Osteocyte (in vitro differentiated cells): ENCODE data around the gene IRF7. TPM values are rescaled to one million over a fixed set of nuclear protein-coding genes. Genes with fewer than 3 reads are reported as not detected.

ENCODE experiments used
- DNase-seq: peaks from one replicate; pipeline ENCODE4 v3.0.0; 2021; ENCODE audit warnings: mixed read lengths; ENCODE audit not compliant: unreplicated experiment; ENCODE audit errors: extremely low spot score
- H3K27ac Mint-ChIP-seq: one replicate; pipeline ENCODE4 v1.8.0; 2021; ENCODE audit warnings: mild to moderate bottlenecking, mixed read lengths; ENCODE audit not compliant: unreplicated experiment
- H3K27me3 Mint-ChIP-seq: one replicate; pipeline ENCODE4 v1.8.0; 2021; ENCODE audit warnings: mixed read lengths; ENCODE audit not compliant: unreplicated experiment
- H3K36me3 Mint-ChIP-seq: one replicate; pipeline ENCODE4 v1.8.0; 2021; ENCODE audit warnings: mixed read lengths; ENCODE audit not compliant: unreplicated experiment
- H3K4me1 Mint-ChIP-seq: one replicate; pipeline ENCODE4 v1.8.0; 2021; ENCODE audit warnings: mixed read lengths; ENCODE audit not compliant: unreplicated experiment
- H3K4me3 Mint-ChIP-seq: one replicate; pipeline ENCODE4 v1.8.0; 2021; ENCODE audit warnings: mild to moderate bottlenecking, moderate library complexity, mixed read lengths; ENCODE audit not compliant: unreplicated experiment
- H3K9me3 Mint-ChIP-seq: one replicate; pipeline ENCODE4 v1.8.0; 2021; ENCODE audit warnings: mixed read lengths; ENCODE audit not compliant: unreplicated experiment
- CTCF ChIP-seq: fragments of 200-600 bp; sonication (generic); IDR thresholded peaks from 2 replicates; pipeline ENCODE4 v1.5.0; 2021; ENCODE audit warnings: antibody characterized with exemption, mild to moderate bottlenecking, moderate library complexity
- total RNA-seq: library from RNA; stranded (reverse); gene quantifications from 2 replicates; pipeline ENCODE4 v1.2.1, GENCODE V29; 2021

Gene IRF7
- total RNA-seq, 1 donor from 2014 or later, result 15.4 TPM

GRCh38 chr11:624705-625635 lies 9.2 kb upstream of the IRF7 start, which contains the start of gene CDHR5:
TSS of gene CDHR5 (minus strand) at chr11:624955. CDS start at chr11:624902, 53 bp downstream.
- no peak within 1 kb of the TSS for H3K27ac Mint-ChIP-seq
- DNase-seq, result no peak
- H3K36me3 Mint-ChIP-seq, result no peaks in the 10 kb centered on the region
- H3K4me3 Mint-ChIP-seq, result no peak within 1 kb of the TSS
- TF ChIP-seq CTCF, result no peak
- no peaks in the 10 kb centered on the region for H3K27me3 Mint-ChIP-seq
- no peaks in the 10 kb centered on the region for H3K9me3 Mint-ChIP-seq
- H3K4me1 Mint-ChIP-seq, result peaks cover 20% of the 10 kb centered on the region

DNA sequence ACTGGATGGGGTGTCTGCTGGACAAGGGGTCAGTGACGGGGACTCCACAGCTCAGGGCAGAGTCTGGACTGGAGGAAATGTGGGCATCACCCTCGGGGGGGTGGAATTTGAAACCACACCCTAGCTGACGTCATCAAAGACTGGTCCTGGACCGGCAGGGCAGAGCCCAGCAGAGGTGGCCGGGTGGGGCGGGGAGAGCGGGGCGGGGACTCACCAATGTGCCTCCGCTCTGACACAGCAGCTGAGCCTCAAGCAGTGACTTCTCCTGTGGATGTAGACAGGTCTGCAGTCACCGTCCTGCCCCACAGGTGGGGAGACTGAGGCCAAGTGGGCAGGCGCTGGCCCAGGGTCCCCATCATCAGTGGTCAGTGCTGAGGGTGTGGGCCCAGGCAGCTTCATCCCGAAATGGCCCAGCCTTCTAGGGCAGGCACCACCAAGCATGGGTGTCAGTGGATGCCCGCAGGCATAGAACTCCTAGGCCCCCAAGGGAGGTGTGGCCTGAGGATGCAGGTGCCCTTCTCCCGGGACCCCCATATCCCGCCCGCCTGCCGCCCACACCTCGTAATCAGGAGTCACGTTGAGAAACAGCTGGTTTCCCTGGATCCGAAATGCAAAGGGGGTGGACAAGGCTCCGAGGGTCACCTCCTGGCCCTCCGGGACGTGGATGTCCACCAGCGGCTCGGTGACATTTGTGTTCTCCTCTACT lies 8.4 kb upstream of the IRF7 start:
- no peak overlapping the region for H3K27ac Mint-ChIP-seq
- no peak for DNase-seq
- H3K4me3 Mint-ChIP-seq, result no peak overlapping the region
- H3K9me3 Mint-ChIP-seq, result no peaks in the 10 kb centered on the region
- no peaks in the 10 kb centered on the region for H3K36me3 Mint-ChIP-seq
- peaks cover 15% of the 10 kb centered on the region for H3K4me1 Mint-ChIP-seq
- no peaks in the 10 kb centered on the region for H3K27me3 Mint-ChIP-seq
- TF ChIP-seq CTCF, result no peak

- DNase-seq, result no peak
- no peaks in the 10 kb centered on the region for H3K27me3 Mint-ChIP-seq
- H3K4me1 Mint-ChIP-seq, result peaks cover 8% of the 10 kb centered on the region
- H3K27ac Mint-ChIP-seq, result peak overlapping the region; percentile 27
- H3K36me3 Mint-ChIP-seq, result no peaks in the 10 kb centered on the region
- TF ChIP-seq CTCF, result no peak
- no peak overlapping the region for H3K4me3 Mint-ChIP-seq
- H3K9me3 Mint-ChIP-seq, result no peaks in the 10 kb centered on the region
Observed at GRCh38 chr11:623349-623869, 7.7 kb upstream of the IRF7 start.

- DNase-seq, result no peak
- no peak for TF ChIP-seq CTCF
- Mint-ChIP-seq H3K4me1 (peaks cover 6% of the 10 kb centered on the region), H3K9me3 (no peaks in the 10 kb centered on the region), H3K27ac (no peak overlapping the region), H3K36me3 (no peaks in the 10 kb centered on the region), H3K27me3 (no peaks in the 10 kb centered on the region), H3K4me3 (no peak overlapping the region)
Observed at GRCh38 chr11:621838-622237, 6.1 kb upstream of the IRF7 start.
